ENCODE results near the gene A4GALT.

GRCh38 chr22:42719133-42719532 is 1.5 kb downstream of the A4GALT start:
- TF ChIP-seq, protein P1, sequence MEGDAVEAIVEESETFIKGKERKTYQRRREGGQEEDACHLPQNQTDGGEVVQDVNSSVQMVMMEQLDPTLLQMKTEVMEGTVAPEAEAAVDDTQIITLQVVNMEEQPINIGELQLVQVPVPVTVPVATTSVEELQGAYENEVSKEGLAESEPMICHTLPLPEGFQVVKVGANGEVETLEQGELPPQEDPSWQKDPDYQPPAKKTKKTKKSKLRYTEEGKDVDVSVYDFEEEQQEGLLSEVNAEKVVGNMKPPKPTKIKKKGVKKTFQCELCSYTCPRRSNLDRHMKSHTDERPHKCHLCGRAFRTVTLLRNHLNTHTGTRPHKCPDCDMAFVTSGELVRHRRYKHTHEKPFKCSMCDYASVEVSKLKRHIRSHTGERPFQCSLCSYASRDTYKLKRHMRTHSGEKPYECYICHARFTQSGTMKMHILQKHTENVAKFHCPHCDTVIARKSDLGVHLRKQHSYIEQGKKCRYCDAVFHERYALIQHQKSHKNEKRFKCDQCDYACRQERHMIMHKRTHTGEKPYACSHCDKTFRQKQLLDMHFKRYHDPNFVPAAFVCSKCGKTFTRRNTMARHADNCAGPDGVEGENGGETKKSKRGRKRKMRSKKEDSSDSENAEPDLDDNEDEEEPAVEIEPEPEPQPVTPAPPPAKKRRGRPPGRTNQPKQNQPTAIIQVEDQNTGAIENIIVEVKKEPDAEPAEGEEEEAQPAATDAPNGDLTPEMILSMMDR (conservative IDR thresholded peaks at IDR 0.05; ENCODE audit: low read depth in 2 of 2) = no peak
- TF ChIP-seq EZH2 (IDR thresholded peaks at IDR 0.05; ENCODE audit: low read depth, unreplicated experiment) = no peak
- TF ChIP-seq REST (IDR thresholded peaks at IDR 0.05; ENCODE audit: unreplicated experiment) = no peak
- no peak for TF ChIP-seq EZH2phosphoT487 (IDR thresholded peaks at IDR 0.05; ENCODE audit: unreplicated experiment)
- TF ChIP-seq STAT1 (IDR thresholded peaks at IDR 0.05; ENCODE audit: unreplicated experiment) = no peak
- TF ChIP-seq ETS1 (IDR thresholded peaks at IDR 0.05) = no peak
- TF ChIP-seq CREB1 (CRISPR knock-in tag; IDR thresholded peaks at IDR 0.05; ENCODE audit: low read depth) = no peak
- TF ChIP-seq POLR2AphosphoS5 (IDR thresholded peaks at IDR 0.05; ENCODE audit: low read depth) = no peak
